ENCODE data around the gene POLRMT.
A peak's percentile ranks its signal among the peaks of the same experiment; 100 is the strongest.

Gene POLRMT

GRCh38 chr19:604355-604754 is 29.0 kb downstream of the POLRMT start:
- TF ChIP-seq CREB1 (IDR thresholded peaks at IDR 0.05; ENCODE audit: low read depth) (0 out of 2 replicates have a peak, but pooled peaks have one; percentile 6), YY1 (IDR thresholded peaks at IDR 0.05; ENCODE audit: low read depth) (no peak)

DNA sequence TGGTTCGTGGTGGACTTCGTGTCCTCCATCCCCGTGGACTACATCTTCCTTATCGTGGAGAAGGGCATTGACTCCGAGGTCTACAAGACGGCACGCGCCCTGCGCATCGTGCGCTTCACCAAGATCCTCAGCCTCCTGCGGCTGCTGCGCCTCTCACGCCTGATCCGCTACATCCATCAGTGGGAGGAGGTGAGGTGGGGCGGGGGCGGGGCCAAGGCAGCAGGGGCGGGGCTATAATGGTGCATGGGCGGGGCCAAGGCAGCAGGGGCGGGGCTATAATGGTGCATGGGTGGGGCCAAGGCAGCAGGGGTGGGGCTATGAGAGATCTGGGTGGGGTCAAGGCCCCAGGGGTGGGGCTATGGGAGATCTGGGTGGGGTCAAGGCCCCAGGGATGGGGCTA is 29.6 kb downstream of the POLRMT start:
- 0 out of 2 replicates have a peak, but pooled peaks have one; percentile 38 for TF ChIP-seq MAX (IDR thresholded peaks at IDR 0.05)

- 0 out of 2 replicates have a peak, but pooled peaks have one; percentile 7 for TF ChIP-seq MAX (IDR thresholded peaks at IDR 0.05)
These were observed 30.1 kb downstream of the POLRMT start for GRCh38 chr19:603302-603639.

DNA sequence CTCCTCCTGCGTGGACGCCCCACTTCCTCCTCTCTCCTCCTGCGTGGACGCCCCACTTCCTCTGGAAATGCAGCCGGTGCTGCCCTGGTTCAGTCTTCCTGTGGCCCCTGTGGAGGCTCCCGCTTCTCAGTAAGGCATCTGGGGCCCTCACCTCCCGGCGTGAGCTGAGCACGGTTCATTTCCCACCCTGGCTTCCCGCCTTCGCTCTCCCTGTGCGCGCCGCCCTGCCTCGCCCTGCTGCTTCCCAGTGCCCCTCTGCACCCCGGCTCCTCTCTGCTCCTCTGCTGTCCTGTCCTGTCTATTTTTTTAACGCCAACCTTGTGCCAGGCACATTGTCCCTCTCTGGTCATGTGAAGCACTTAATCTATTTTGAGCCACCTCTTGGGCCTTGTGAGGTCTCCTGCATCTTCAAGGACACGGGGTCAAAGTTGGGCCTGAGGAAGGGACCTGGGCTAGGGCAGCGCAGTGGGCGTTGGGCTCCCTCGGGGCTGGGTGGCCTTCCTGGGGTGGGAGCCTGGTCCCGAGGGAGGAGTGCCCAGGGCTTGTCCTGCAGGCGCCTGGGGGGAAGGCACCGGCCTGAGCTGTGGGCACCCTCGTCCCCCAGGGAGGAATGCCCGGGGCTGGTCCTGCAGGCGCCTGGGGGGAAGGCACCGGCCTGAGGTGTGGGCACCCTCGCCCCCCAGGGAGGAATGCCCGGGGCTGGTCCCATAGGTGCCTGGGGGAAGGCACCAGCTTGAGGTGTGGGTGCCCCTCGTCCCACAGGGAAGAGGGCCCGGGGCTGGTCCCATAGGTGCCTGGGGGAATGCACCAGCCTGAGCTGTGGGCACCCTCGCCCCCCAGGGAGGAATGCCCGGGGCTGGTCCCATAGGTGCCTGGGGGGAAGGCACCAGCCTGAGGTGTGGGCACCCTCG is 30.7 kb downstream of the POLRMT start:
- TF ChIP-seq MAX (IDR thresholded peaks at IDR 0.05): no peak
- no peak for TF ChIP-seq CREB1 (IDR thresholded peaks at IDR 0.05; ENCODE audit: low read depth)
- TF ChIP-seq, protein P1, sequence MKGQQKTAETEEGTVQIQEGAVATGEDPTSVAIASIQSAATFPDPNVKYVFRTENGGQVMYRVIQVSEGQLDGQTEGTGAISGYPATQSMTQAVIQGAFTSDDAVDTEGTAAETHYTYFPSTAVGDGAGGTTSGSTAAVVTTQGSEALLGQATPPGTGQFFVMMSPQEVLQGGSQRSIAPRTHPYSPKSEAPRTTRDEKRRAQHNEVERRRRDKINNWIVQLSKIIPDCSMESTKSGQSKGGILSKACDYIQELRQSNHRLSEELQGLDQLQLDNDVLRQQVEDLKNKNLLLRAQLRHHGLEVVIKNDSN (IDR thresholded peaks at IDR 0.05): no peak
- no peak for TF ChIP-seq ZBTB7A (IDR thresholded peaks at IDR 0.05; ENCODE audit: low read depth)
- no peak for TF ChIP-seq FOXM1 (IDR thresholded peaks at IDR 0.05; ENCODE audit: borderline replicate concordance, low read depth)
- TF ChIP-seq, protein P2, sequence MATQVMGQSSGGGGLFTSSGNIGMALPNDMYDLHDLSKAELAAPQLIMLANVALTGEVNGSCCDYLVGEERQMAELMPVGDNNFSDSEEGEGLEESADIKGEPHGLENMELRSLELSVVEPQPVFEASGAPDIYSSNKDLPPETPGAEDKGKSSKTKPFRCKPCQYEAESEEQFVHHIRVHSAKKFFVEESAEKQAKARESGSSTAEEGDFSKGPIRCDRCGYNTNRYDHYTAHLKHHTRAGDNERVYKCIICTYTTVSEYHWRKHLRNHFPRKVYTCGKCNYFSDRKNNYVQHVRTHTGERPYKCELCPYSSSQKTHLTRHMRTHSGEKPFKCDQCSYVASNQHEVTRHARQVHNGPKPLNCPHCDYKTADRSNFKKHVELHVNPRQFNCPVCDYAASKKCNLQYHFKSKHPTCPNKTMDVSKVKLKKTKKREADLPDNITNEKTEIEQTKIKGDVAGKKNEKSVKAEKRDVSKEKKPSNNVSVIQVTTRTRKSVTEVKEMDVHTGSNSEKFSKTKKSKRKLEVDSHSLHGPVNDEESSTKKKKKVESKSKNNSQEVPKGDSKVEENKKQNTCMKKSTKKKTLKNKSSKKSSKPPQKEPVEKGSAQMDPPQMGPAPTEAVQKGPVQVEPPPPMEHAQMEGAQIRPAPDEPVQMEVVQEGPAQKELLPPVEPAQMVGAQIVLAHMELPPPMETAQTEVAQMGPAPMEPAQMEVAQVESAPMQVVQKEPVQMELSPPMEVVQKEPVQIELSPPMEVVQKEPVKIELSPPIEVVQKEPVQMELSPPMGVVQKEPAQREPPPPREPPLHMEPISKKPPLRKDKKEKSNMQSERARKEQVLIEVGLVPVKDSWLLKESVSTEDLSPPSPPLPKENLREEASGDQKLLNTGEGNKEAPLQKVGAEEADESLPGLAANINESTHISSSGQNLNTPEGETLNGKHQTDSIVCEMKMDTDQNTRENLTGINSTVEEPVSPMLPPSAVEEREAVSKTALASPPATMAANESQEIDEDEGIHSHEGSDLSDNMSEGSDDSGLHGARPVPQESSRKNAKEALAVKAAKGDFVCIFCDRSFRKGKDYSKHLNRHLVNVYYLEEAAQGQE (IDR thresholded peaks at IDR 0.05; ENCODE audit: low read depth): no peak
- TF ChIP-seq YY1 (IDR thresholded peaks at IDR 0.05; ENCODE audit: low read depth): no peak
- no peak for TF ChIP-seq RAD21 (IDR thresholded peaks at IDR 0.05; ENCODE audit: low read depth)
- TF ChIP-seq CEBPB (IDR thresholded peaks at IDR 0.05): no peak
- TF ChIP-seq NFIC (IDR thresholded peaks at IDR 0.05): no peak
- no peak for TF ChIP-seq TEAD4 (IDR thresholded peaks at IDR 0.05)
- TF ChIP-seq EGR1 (IDR thresholded peaks at IDR 0.05): no peak
- TF ChIP-seq EP300 (IDR thresholded peaks at IDR 0.05; ENCODE audit: borderline replicate concordance): no peak
- TF ChIP-seq TAF1 (IDR thresholded peaks at IDR 0.05; ENCODE audit: low read depth): no peak

DNA sequence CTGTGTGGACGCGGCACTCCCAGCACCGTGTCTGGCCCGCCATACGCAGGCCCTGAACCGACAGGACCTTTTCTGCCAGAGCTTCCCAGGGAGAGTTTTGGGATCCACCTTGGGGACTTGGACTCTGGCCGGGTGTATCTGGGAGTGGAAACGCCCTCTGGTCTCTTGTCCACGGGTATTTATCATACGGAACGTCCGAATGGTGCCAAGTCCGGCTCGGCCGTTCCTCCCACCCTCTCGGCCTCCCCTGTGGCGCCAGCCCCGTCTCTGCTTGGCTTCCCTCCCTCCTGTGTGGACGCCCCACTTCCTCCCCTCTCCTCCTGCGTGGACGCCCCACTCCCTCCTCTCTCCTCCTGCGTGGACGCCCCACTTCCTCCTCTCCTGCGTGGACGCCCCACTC is 31.5 kb downstream of the POLRMT start:
- TF ChIP-seq YY1 (IDR thresholded peaks at IDR 0.05; ENCODE audit: low read depth) (no peak), NFIC (IDR thresholded peaks at IDR 0.05) (no peak), ZBTB7A (IDR thresholded peaks at IDR 0.05; ENCODE audit: low read depth) (no peak), TEAD4 (IDR thresholded peaks at IDR 0.05) (no peak), FOXM1 (IDR thresholded peaks at IDR 0.05; ENCODE audit: borderline replicate concordance, low read depth) (no peak), CEBPB (IDR thresholded peaks at IDR 0.05) (no peak), TAF1 (IDR thresholded peaks at IDR 0.05; ENCODE audit: low read depth) (no peak), RAD21 (IDR thresholded peaks at IDR 0.05; ENCODE audit: low read depth) (no peak), CREB1 (IDR thresholded peaks at IDR 0.05; ENCODE audit: low read depth) (no peak), EGR1 (IDR thresholded peaks at IDR 0.05) (no peak), EP300 (IDR thresholded peaks at IDR 0.05; ENCODE audit: borderline replicate concordance) (no peak), TCF12 (IDR thresholded peaks at IDR 0.05; ENCODE audit: low read depth) (no peak), MAX (IDR thresholded peaks at IDR 0.05) (no peak)
- TF ChIP-seq, protein P2 (IDR thresholded peaks at IDR 0.05; ENCODE audit: low read depth): no peak
- TF ChIP-seq, protein P1 (IDR thresholded peaks at IDR 0.05): no peak

DNA sequence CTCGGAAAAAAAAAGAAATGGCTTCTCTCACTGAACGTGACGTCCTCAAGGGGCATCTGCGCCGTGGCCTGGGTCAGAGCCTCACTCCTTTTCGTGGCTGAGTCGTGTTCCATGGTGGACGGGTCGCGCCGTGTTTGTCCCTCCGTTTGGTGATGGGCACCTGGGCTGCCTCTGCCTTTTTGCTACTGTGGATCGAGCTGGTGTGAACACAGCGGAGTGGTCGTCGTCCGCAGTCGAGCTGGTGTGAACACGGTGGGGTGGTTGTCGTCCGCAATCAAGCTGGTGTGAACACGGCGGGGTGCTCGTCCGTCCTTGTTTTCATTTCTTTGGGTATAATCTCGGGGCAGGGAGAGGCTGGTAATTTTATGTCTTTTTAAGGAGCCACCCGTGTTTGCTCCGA is 32.0 kb downstream of the POLRMT start:
- TF ChIP-seq MAX (IDR thresholded peaks at IDR 0.05) (no peak), TEAD4 (IDR thresholded peaks at IDR 0.05) (no peak), YY1 (IDR thresholded peaks at IDR 0.05; ENCODE audit: low read depth) (no peak)
- TF ChIP-seq, protein P2 (IDR thresholded peaks at IDR 0.05; ENCODE audit: low read depth): no peak

All from Ishikawa (cell line).